ENCODE measurements around the gene TRIM45. TPM values are rescaled to one million over a fixed set of nuclear protein-coding genes. Genes with fewer than 3 reads are reported as not detected.

TRIM45 gene
- total RNA-seq, 4 donors from 2014 or later, result 0.38 to 1.1 (median 0.60) TPM

- Histone ChIP-seq H3K4me3 (no peak overlapping the region), H3K27me3 (peaks cover 0 to 16% (median 0%) of the 10 kb centered on the region in 4 donors), H3K4me1 (no peaks in the 10 kb centered on the region), H3K27ac (no peak overlapping the region), H3K9me3 (peaks cover 0 to 7% (median 0%) of the 10 kb centered on the region in 3 donors), H3K36me3 (no peaks in the 10 kb centered on the region)
- intact Hi-C loops (cut with DNase I), result no loop called here
- TF ChIP-seq POLR2A (IDR thresholded peaks at IDR 0.05), result no peak
- no peak for TF ChIP-seq CTCF (IDR thresholded peaks at IDR 0.05)
- 56 to 68% methylated on average over 5 of the region's 5 CpGs for whole genome bisulfite sequencing, 2 donors
- DNase-seq, result no peak
Observed at GRCh38 chr1:117147856-117148588, 26.5 kb upstream of the TRIM45 start.

- WGBS, 2 donors, result 72 to 86% methylated on average over 4 of the region's 4 CpGs
- H3K27me3 ChIP-seq, result peaks cover 0 to 16% (median 0%) of the 10 kb centered on the region in 4 donors
- H3K4me1 ChIP-seq, result no peaks in the 10 kb centered on the region
- no peak for DNase-seq
- no peak overlapping the region for H3K27ac ChIP-seq
- H3K9me3 ChIP-seq, result peaks cover 0 to 7% (median 0%) of the 10 kb centered on the region in 3 donors
- TF ChIP-seq CTCF (IDR thresholded peaks at IDR 0.05), result no peak
- TF ChIP-seq POLR2A (IDR thresholded peaks at IDR 0.05), result no peak
- intact Hi-C loops (cut with DNase I), result no loop called here
- no peaks in the 10 kb centered on the region for H3K36me3 ChIP-seq
- no peak overlapping the region for H3K4me3 ChIP-seq
Observed at GRCh38 chr1:117147341-117147831, 25.8 kb upstream of the TRIM45 start.

- TF ChIP-seq POLR2A (IDR thresholded peaks at IDR 0.05) (no peak), CTCF (IDR thresholded peaks at IDR 0.05) (no peak)
- 69 to 73% methylated on average over 8 of the region's 8 CpGs for WGBS, 2 donors
- Histone ChIP-seq H3K4me3 (no peak overlapping the region), H3K27ac (no peak overlapping the region), H3K36me3 (no peaks in the 10 kb centered on the region), H3K9me3 (peaks cover 0 to 7% (median 0%) of the 10 kb centered on the region in 3 donors), H3K4me1 (no peaks in the 10 kb centered on the region), H3K27me3 (peaks cover 0 to 16% (median 0%) of the 10 kb centered on the region in 4 donors)
- intact Hi-C loops (cut with DNase I), result no loop called here
- DNase-seq, result no peak
Observed at GRCh38 chr1:117146575-117147340, 25.2 kb upstream of the TRIM45 start.

- H3K9me3 ChIP-seq, result peaks cover 0 to under 1% (median 0%) of the 10 kb centered on the region in 3 donors
- intact Hi-C loops (cut with DNase I), result no loop called here
- no peak overlapping the region for H3K4me3 ChIP-seq
- H3K4me1 ChIP-seq, result no peaks in the 10 kb centered on the region
- no peak overlapping the region for H3K27ac ChIP-seq
- H3K36me3 ChIP-seq, result no peaks in the 10 kb centered on the region
- DNase-seq, result no peak
- 65 to 72% methylated on average over 2 of the region's 2 CpGs for WGBS, 2 donors
- H3K27me3 ChIP-seq, result peaks cover 0 to 16% (median 0%) of the 10 kb centered on the region in 4 donors
- TF ChIP-seq POLR2A (IDR thresholded peaks at IDR 0.05) (no peak), CTCF (IDR thresholded peaks at IDR 0.05) (no peak)
Observed at GRCh38 chr1:117146072-117146471, 24.5 kb upstream of the TRIM45 start.

GRCh38 chr1:117143871-117144270 is 22.3 kb upstream of the TRIM45 start:
- no peaks in the 10 kb centered on the region for H3K4me1 ChIP-seq
- H3K36me3 ChIP-seq, result no peaks in the 10 kb centered on the region
- H3K27me3 ChIP-seq, result peaks cover 0 to 16% (median 0%) of the 10 kb centered on the region in 4 donors
- intact Hi-C loops (cut with DNase I), result no loop called here
- TF ChIP-seq POLR2A (IDR thresholded peaks at IDR 0.05) (no peak), CTCF (IDR thresholded peaks at IDR 0.05) (no peak)
- no peak overlapping the region for H3K27ac ChIP-seq
- 85 to 87% methylated on average over 3 of the region's 3 CpGs for WGBS, 2 donors
- no peaks in the 10 kb centered on the region for H3K9me3 ChIP-seq
- no peak overlapping the region for H3K4me3 ChIP-seq
- no peak for DNase-seq
